ENCODE results near the gene REPS1.

DNA sequence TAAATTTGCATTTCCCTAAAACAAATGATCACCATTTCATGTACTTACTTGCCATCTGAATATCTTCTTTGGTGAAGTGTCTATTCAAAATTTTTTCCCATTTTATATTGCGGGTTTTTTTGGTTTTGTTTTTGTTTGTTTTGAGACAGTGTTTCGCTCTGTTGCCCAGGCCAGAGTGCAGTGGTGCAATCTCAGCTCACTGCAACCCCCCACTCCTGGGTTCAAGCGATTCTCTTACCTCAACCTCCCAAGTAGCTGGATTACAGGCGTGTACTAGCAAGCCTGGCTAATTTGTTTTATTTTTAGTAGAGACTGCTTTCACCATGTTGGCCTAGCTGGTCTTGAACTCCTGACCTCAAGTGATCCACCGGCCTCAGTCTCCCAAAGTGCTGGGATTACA lies 9.1 kb upstream of the REPS1 start:
- TF ChIP-seq POLR2A (IDR thresholded peaks at IDR 0.05; ENCODE audit: low read depth, low read length) (no peak), POLR2AphosphoS5 (IDR thresholded peaks at IDR 0.05; ENCODE audit: low read depth, low read length) (no peak)
